ENCODE data around the gene MTMR10. TPM values are rescaled to one million over a fixed set of nuclear protein-coding genes. Genes with fewer than 3 reads are reported as not detected.

MTMR10 gene
- total RNA-seq, 2 experiments from 2014 or later: 41.2 to 42.0 TPM

- Mint-ChIP-seq H3K4me3 (no peak overlapping the region), H3K36me3 (ENCODE audit: low read depth) (peaks cover 98% of the 10 kb centered on the region), H3K27me3 (no peaks in the 10 kb centered on the region), H3K4me1 (ENCODE audit: low read depth) (no peaks in the 10 kb centered on the region), H3K27ac (no peak overlapping the region), H3K9me3 (no peaks in the 10 kb centered on the region)
- Histone ChIP-seq H3K27me3 (ENCODE audit: control insufficient read depth in 1 of 2, insufficient read depth in 2 of 2, low read length in 2 of 2) (no peaks in the 10 kb centered on the region), H3K4me3 (ENCODE audit: low read length) (no peak overlapping the region), H3K9me3 (ENCODE audit: control insufficient read depth in 1 of 2, insufficient read depth in 1 of 2, low read length in 2 of 2) (no peaks in the 10 kb centered on the region), H3K4me1 (ENCODE audit: insufficient read depth, low read length) (no peaks in the 10 kb centered on the region), H3K36me3 (ENCODE audit: insufficient read depth, low read length) (peaks cover 88% of the 10 kb centered on the region), H3K27ac (ENCODE audit: low read depth in 1 of 2, low read length in 2 of 2) (no peak overlapping the region)
- CTCF ChIA-PET: no interaction called here
- ATAC-seq (ENCODE audit: poor library complexity): no peak
- POLR2A ChIA-PET: no interaction called here
- DNase-seq: no peak
- TF ChIP-seq CTCF (IDR thresholded peaks at IDR 0.05): no peak
- intact Hi-C loops (cut with DNase I, micrococcal nuclease): no loop called here
Measured at GRCh38 chr15:30953731-30954378, 37.6 kb downstream of the MTMR10 start.

GRCh38 chr15:30953183-30953582 lies 38.2 kb downstream of the MTMR10 start:
- H3K27ac Mint-ChIP-seq: no peak overlapping the region
- H3K27me3 ChIP-seq (ENCODE audit: control insufficient read depth in 1 of 2, insufficient read depth in 2 of 2, low read length in 2 of 2): no peaks in the 10 kb centered on the region
- H3K36me3 Mint-ChIP-seq (ENCODE audit: low read depth): peaks cover 98% of the 10 kb centered on the region
- no peak overlapping the region for H3K4me3 ChIP-seq (ENCODE audit: low read length)
- ATAC-seq (ENCODE audit: poor library complexity) (no peak), DNase-seq (no peak)
- ChIA-PET POLR2A (no interaction called here), CTCF (no interaction called here)
- no peaks in the 10 kb centered on the region for H3K9me3 Mint-ChIP-seq
- no peaks in the 10 kb centered on the region for H3K27me3 Mint-ChIP-seq
- H3K4me3 Mint-ChIP-seq: no peak overlapping the region
- H3K27ac ChIP-seq (ENCODE audit: low read depth in 1 of 2, low read length in 2 of 2): no peak overlapping the region
- no peaks in the 10 kb centered on the region for H3K4me1 Mint-ChIP-seq (ENCODE audit: low read depth)
- intact Hi-C loops (cut with DNase I, micrococcal nuclease): no loop called here
- peaks cover 88% of the 10 kb centered on the region for H3K36me3 ChIP-seq (ENCODE audit: insufficient read depth, low read length)
- no peaks in the 10 kb centered on the region for H3K4me1 ChIP-seq (ENCODE audit: insufficient read depth, low read length)
- TF ChIP-seq CTCF (IDR thresholded peaks at IDR 0.05): no peak
- no peaks in the 10 kb centered on the region for H3K9me3 ChIP-seq (ENCODE audit: control insufficient read depth in 1 of 2, insufficient read depth in 1 of 2, low read length in 2 of 2)

- H3K4me1 ChIP-seq (ENCODE audit: insufficient read depth, low read length): no peaks in the 10 kb centered on the region
- H3K27me3 Mint-ChIP-seq: no peaks in the 10 kb centered on the region
- H3K27me3 ChIP-seq (ENCODE audit: control insufficient read depth in 1 of 2, insufficient read depth in 2 of 2, low read length in 2 of 2): no peaks in the 10 kb centered on the region
- H3K9me3 ChIP-seq (ENCODE audit: control insufficient read depth in 1 of 2, insufficient read depth in 1 of 2, low read length in 2 of 2): no peaks in the 10 kb centered on the region
- no peak for ATAC-seq (ENCODE audit: poor library complexity)
- H3K27ac ChIP-seq (ENCODE audit: low read depth in 1 of 2, low read length in 2 of 2): no peak overlapping the region
- no peak overlapping the region for H3K4me3 ChIP-seq (ENCODE audit: low read length)
- no peaks in the 10 kb centered on the region for H3K4me1 Mint-ChIP-seq (ENCODE audit: low read depth)
- peaks cover 99% of the 10 kb centered on the region for H3K36me3 Mint-ChIP-seq (ENCODE audit: low read depth)
- peaks cover 92% of the 10 kb centered on the region for H3K36me3 ChIP-seq (ENCODE audit: insufficient read depth, low read length)
- H3K4me3 Mint-ChIP-seq: no peak overlapping the region
- no peak for TF ChIP-seq CTCF (IDR thresholded peaks at IDR 0.05)
- intact Hi-C loops (cut with DNase I, micrococcal nuclease): no loop called here
- POLR2A ChIA-PET: no interaction called here
- H3K9me3 Mint-ChIP-seq: no peaks in the 10 kb centered on the region
- no peak for DNase-seq
- CTCF ChIA-PET: no interaction called here
- no peak overlapping the region for H3K27ac Mint-ChIP-seq
Measured at GRCh38 chr15:30943654-30944335, 47.6 kb downstream of the MTMR10 start.
